Measurements from ENCODE around the gene SELENON.

The SELENON gene

DNA sequence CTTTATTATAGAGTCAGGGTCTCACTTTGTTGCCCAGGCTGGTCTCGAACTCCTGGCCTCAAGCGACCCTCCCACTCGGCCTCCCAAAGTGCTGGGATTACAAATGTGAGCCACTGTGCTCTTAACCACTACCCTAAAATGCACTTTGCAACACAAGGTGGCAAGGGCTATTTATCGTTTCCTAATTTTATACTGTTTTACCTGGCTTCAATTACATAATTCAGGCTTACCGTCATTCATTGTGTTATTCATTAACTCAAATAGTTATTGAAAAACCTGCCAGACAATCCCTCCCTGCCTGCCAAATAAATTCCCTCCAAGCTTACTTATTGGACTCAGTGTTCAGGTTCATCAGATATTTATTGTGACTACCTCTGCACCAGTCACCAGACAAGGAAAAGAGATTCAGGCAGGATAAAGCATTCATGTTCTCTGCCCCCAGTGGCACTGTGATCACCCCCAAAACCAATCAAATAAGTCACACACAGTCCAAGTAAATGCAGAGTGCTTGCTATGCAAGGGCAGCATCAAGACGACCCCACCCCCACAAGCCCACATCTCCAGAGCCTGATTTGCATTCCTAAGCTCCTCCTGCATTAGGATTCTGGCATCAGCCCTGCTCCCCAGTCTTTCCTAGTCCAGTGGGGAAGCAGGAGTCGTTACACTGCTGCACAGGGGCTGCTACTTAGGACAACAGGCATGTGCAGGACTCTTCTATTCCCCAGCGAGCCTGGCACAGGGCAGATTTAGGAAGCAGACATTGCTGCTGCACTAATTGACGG is 67.4 kb downstream of the SELENON start:
- DNase-seq: no peak

All from fibroblast of skin of back (primary cell).